ENCODE results near the gene TRIO.

Gene TRIO

DNA sequence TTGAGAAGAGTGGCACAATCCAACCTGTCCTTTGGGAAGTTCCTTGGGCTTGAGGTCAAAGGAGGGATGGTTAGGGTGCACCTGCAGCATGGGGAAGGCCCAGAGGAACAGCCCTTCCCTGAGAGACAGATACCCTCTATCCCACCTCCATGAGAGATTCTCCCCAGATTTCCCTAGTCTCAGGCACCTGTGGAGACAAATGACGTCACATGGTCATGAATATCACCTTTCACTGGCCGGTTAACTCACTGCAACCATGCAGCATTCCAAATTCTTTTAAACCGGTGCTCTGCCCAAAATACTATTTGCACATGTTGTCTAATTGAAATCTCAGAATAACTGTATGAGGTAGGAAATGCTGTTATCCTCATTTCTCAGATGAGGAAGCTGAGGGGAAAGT lies 15.6 kb upstream of the TRIO start:
- no peak overlapping the region for H3K4me3 ChIP-seq (ENCODE audit: low read depth, low read length)
- TF ChIP-seq, protein P1, sequence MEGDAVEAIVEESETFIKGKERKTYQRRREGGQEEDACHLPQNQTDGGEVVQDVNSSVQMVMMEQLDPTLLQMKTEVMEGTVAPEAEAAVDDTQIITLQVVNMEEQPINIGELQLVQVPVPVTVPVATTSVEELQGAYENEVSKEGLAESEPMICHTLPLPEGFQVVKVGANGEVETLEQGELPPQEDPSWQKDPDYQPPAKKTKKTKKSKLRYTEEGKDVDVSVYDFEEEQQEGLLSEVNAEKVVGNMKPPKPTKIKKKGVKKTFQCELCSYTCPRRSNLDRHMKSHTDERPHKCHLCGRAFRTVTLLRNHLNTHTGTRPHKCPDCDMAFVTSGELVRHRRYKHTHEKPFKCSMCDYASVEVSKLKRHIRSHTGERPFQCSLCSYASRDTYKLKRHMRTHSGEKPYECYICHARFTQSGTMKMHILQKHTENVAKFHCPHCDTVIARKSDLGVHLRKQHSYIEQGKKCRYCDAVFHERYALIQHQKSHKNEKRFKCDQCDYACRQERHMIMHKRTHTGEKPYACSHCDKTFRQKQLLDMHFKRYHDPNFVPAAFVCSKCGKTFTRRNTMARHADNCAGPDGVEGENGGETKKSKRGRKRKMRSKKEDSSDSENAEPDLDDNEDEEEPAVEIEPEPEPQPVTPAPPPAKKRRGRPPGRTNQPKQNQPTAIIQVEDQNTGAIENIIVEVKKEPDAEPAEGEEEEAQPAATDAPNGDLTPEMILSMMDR (IDR thresholded peaks at IDR 0.05; ENCODE audit: low read depth, low read length, missing control alignments): no peak
- in situ Hi-C loops (cut with HindIII; ENCODE audit: low sequenced_read_pairs): no loop called here
- DNase-seq (ENCODE audit: low read depth): no peak

DNA sequence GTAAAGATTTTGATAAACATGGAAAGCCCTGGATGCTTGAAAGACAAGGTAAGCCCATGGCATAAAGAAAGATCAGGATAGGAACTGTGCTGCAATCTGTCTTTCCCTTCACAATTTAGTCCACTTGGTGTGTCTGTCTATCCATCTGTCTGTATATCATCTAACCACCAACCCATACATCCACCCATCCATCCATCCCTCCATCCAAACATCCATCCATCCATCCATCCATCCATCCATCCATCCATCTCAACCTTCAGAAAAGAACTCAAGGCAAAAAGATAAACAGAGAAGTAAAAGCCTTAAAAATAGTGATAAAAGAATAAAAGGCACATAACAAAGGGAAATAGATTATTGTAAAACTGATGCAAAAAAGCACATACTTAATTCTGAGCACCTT lies 15.1 kb upstream of the TRIO start:
- TF ChIP-seq, protein P1 (IDR thresholded peaks at IDR 0.05; ENCODE audit: low read depth, low read length, missing control alignments): no peak
- in situ Hi-C loops (cut with HindIII; ENCODE audit: low sequenced_read_pairs): no loop called here
- no peak overlapping the region for H3K4me3 ChIP-seq (ENCODE audit: low read depth, low read length)
- no peak for DNase-seq (ENCODE audit: low read depth)

DNA sequence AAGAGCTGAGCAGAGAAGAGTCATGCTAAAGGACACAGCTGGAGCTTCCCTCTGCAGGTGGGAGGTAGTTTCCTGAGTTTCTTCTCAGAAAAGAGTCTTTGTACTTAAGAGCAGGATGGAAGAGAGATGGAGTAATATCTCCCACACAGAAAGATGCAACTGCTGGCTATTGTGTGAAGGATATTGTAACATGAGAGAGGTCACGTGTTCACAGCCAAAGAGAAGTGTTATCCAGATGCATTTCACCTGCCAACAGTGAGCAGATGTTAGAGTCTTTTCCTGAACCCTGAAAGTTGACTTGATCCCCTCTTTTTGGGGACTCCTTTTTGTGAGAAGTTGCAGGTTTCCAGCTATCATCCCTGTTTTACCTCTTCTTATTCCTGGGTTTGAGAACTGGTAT lies 14.0 kb upstream of the TRIO start:
- H3K4me3 ChIP-seq (ENCODE audit: low read depth, low read length): no peak overlapping the region
- TF ChIP-seq, protein P1 (IDR thresholded peaks at IDR 0.05; ENCODE audit: low read depth, low read length, missing control alignments): no peak
- no peak for DNase-seq (ENCODE audit: low read depth)
- in situ Hi-C loops (cut with HindIII; ENCODE audit: low sequenced_read_pairs): no loop called here

DNA sequence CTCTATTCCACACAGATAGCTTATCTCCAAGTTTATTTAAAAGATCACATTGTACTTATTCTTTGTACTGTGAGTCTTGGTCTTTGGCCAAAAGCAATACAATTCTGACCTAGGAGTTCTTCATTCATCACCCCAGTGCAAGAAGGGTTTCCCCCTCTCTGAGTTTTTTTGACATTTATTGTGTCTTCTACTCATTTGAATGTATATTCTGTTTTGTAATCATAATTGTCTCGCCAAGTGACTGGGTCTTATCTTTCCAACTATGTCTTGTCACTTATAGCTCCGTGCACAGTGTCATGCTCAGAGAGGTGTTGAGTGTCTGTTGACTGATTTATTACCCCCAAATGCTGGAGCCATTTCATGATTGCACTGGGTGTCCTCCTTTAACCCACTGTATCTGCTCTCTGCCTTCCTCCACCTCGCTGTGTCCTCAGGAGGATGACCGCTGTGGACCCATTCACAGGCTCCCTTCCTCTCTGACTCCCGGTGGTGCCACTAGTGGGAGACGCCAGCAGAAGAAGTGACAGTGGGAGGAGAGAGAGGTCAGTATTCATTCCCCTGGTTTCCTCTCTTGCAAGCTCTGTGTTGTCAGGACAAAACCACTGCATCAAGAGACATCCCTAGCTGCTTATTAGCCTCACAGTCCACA lies 11.2 kb upstream of the TRIO start:
- DNase-seq (ENCODE audit: low read depth): no peak
- in situ Hi-C loops (cut with HindIII; ENCODE audit: low sequenced_read_pairs): no loop called here
- TF ChIP-seq, protein P1 (IDR thresholded peaks at IDR 0.05; ENCODE audit: low read depth, low read length, missing control alignments): no peak
- H3K4me3 ChIP-seq (ENCODE audit: low read depth, low read length): no peak overlapping the region

DNA sequence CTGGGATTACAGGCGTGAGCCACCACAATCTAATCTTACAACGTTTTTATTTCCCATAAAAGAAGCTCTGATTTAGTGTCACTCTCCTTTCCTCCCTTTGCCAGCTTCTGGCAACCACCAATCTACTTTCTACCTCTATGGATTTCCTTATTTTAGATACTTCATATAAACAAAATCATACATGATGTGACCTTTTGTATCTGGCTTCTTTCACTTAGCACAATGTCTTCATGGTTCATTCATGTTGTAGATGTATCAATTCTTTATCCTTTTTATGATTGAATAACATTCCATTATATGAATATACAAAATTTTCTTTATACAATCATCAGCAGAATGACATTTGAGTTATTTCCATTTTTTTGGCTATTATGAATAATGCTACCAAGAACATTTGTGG lies 9.7 kb upstream of the TRIO start:
- no peak overlapping the region for H3K4me3 ChIP-seq (ENCODE audit: low read depth, low read length)
- DNase-seq (ENCODE audit: low read depth): no peak
- in situ Hi-C loops (cut with HindIII; ENCODE audit: low sequenced_read_pairs): no loop called here
- TF ChIP-seq, protein P1 (IDR thresholded peaks at IDR 0.05; ENCODE audit: low read depth, low read length, missing control alignments): no peak

DNA sequence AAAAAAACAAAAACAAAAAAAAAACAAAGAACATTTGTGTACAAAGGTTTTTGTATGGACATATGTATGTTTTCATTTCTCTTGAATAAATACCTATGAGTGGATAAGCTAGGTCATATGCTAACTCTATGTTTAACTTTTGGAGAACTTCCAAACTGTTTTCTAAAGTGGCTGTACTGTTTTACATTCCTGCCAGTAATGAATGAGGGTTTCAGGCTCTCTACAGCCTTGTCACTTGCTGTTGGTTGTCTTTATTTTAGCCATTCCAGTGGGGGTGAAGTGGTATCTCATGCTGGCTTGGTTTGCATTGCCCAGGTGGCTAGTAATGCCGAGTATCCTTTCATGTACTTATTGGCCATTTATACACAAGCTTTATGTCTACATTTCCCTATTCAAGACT lies 9.1 kb upstream of the TRIO start:
- TF ChIP-seq, protein P1 (IDR thresholded peaks at IDR 0.05; ENCODE audit: low read depth, low read length, missing control alignments): no peak
- in situ Hi-C loops (cut with HindIII; ENCODE audit: low sequenced_read_pairs): no loop called here

More for the DNA sequence above, 9.1 kb upstream of the TRIO start:
- no peak for DNase-seq (ENCODE audit: low read depth)
- H3K4me3 ChIP-seq (ENCODE audit: low read depth, low read length): no peak overlapping the region

Data from astrocyte of the cerebellum (primary cell).